IMR-90 (cell line): Measurements from ENCODE around the gene RGMA. TPM values are rescaled to one million over a fixed set of nuclear protein-coding genes. Genes with fewer than 3 reads are reported as not detected.

Experiments used
- ATAC-seq: fragments of 200-7000 bp; cut with Tn5 transposase; 2 replicates; pipeline ENCODE4 v1.9.1; 2020; ENCODE audit warnings: low read depth, mild to moderate bottlenecking, moderate library complexity
- BruUV-seq: library from RNA; stranded (reverse); fragments of 400-500 nt; replicated peaks from 2 replicates; lab custom pipeline; 2021; lab: Mats Ljungman, UMichigan
- CTCF ChIA-PET: fragments of 300-600 bp; formaldehyde crosslinking; extraction: SDS; loops from one replicate; lab custom pipeline; 2021; ENCODE audit warnings: antibody characterized with exemption; lab: Yijun Ruan, JAX
- POLR2A ChIA-PET: fragments of 300-600 bp; sonication (Branson Sonifier 250); formaldehyde crosslinking; loops from one replicate; lab custom pipeline; 2022; ENCODE audit warnings: antibody characterized with exemption; ENCODE audit not compliant: unreplicated experiment; lab: Charles Lee
- DNase-seq: peaks from one replicate; pipeline ENCODE4 v3.0.0; 2013
- H2AFZ ChIP-seq: replicated peaks from 2 replicates; pipeline ENCODE3; 2013; ENCODE audit warnings: low read length, mild to moderate bottlenecking; ENCODE audit not compliant: poor library complexity
- H2AK5ac ChIP-seq: 2 replicates; pipeline ENCODE4 v1.6.1; 2013; ENCODE audit warnings: low read depth, low read length, inconsistent platforms
- H2AK9ac ChIP-seq: replicated peaks from 2 replicates; pipeline ENCODE3; 2013; ENCODE audit warnings: mild to moderate bottlenecking, low read depth, low read length, moderate library complexity; ENCODE audit not compliant: poor library complexity
- H2BK120ac ChIP-seq: 2 replicates; pipeline ENCODE4 v1.6.1; 2013; ENCODE audit warnings: low read depth, low read length, inconsistent platforms
- H2BK15ac ChIP-seq: 3 replicates; pipeline ENCODE4 v1.6.1; 2013; ENCODE audit warnings: low read depth, low read length, inconsistent platforms
- H2BK20ac ChIP-seq: 2 replicates; pipeline ENCODE4 v1.6.1; 2013; ENCODE audit warnings: low read depth, mild to moderate bottlenecking, inconsistent platforms, low read length, moderate library complexity
- H2BK5ac ChIP-seq: 2 replicates; pipeline ENCODE4 v1.6.1; 2013; ENCODE audit warnings: mild to moderate bottlenecking, low read depth, low read length, inconsistent platforms; ENCODE audit not compliant: poor library complexity, severe bottlenecking
- H3K14ac ChIP-seq: replicated peaks from 2 replicates; pipeline ENCODE4 v1.6.1; 2013; ENCODE audit warnings: low read depth, low read length, inconsistent platforms
- H3K18ac ChIP-seq: 2 replicates; pipeline ENCODE4 v1.6.1; 2013; ENCODE audit warnings: low read depth, low read length, control low read depth
- H3K23ac ChIP-seq: 2 replicates; pipeline ENCODE4 v1.6.1; 2013; ENCODE audit warnings: low read depth, low read length, inconsistent platforms
- H3K27ac ChIP-seq: 2 replicates; pipeline ENCODE4 v1.5.1; 2013; ENCODE audit warnings: mild to moderate bottlenecking, control low read depth, low read length; ENCODE audit not compliant: insufficient read depth
- H3K27me3 ChIP-seq: 2 replicates; pipeline ENCODE4 v1.6.1; 2013; ENCODE audit warnings: low read length; ENCODE audit not compliant: control insufficient read depth, insufficient read depth
- H3K36me3 ChIP-seq: 2 replicates; pipeline ENCODE4 v1.6.1; 2013; ENCODE audit warnings: low read length, mixed read lengths; ENCODE audit not compliant: control insufficient read depth, insufficient read depth
- H3K4ac ChIP-seq: 2 replicates; pipeline ENCODE4 v1.6.1; 2013; ENCODE audit warnings: low read depth, low read length, inconsistent platforms
- H3K4me1 ChIP-seq: 2 replicates; pipeline ENCODE4 v1.6.1; 2013; ENCODE audit warnings: low read length, mixed read lengths; ENCODE audit not compliant: control insufficient read depth, insufficient read depth
- H3K4me2 ChIP-seq: 2 replicates; pipeline ENCODE4 v1.6.1; 2013; ENCODE audit warnings: low read depth, mild to moderate bottlenecking, control low read depth, low read length, moderate library complexity
- H3K4me3 ChIP-seq: 2 replicates; pipeline ENCODE4 v1.5.1; 2013; ENCODE audit warnings: low read depth, mild to moderate bottlenecking, control low read depth, low read length, moderate library complexity; ENCODE audit not compliant: insufficient read depth
- H3K56ac ChIP-seq: 2 replicates; pipeline ENCODE4 v1.6.1; 2013; ENCODE audit warnings: low read length, inconsistent platforms; ENCODE audit not compliant: insufficient read depth; ENCODE audit errors: extremely low read depth
- H3K79me1 ChIP-seq, 2 experiments: 2 replicates each; pipeline ENCODE4 v1.6.1; 2013; ENCODE audit warnings: low read length in 2 of 2, inconsistent platforms in 1 of 2, low read depth in 1 of 2
- H3K9ac ChIP-seq: 2 replicates; pipeline ENCODE4 v1.6.1; 2013; ENCODE audit warnings: low read depth, low read length, control low read depth
- H3K9me1 ChIP-seq: 2 replicates; pipeline ENCODE4 v1.6.1; 2013; ENCODE audit warnings: low read length, inconsistent platforms; ENCODE audit not compliant: insufficient read depth
- H3K9me3 ChIP-seq: 2 replicates; pipeline ENCODE4 v1.6.1; 2013; ENCODE audit warnings: low read length; ENCODE audit not compliant: control insufficient read depth, insufficient read depth
- H4K20me1 ChIP-seq: 2 replicates; pipeline ENCODE4 v1.6.1; 2013; ENCODE audit warnings: low read length, inconsistent platforms; ENCODE audit not compliant: insufficient read depth
- H4K5ac ChIP-seq: 2 replicates; pipeline ENCODE4 v1.6.1; 2013; ENCODE audit warnings: mild to moderate bottlenecking, low read depth, low read length, control low read depth
- H4K8ac ChIP-seq, 2 experiments: 2 replicates each; pipeline ENCODE4 v1.6.1; 2013; ENCODE audit warnings: low read depth in 2 of 2, low read length in 2 of 2, control low read depth in 1 of 2, inconsistent platforms in 1 of 2
- H4K91ac ChIP-seq: 2 replicates; pipeline ENCODE4 v1.6.1; 2013; ENCODE audit warnings: low read depth, low read length, inconsistent platforms; ENCODE audit not compliant: insufficient read depth
- BHLHE40 ChIP-seq: fragments of 150-350 bp; IDR thresholded peaks from 2 replicates; pipeline ENCODE4 v1.6.1; 2016; ENCODE audit warnings: mild to moderate bottlenecking, low read depth, low read length
- CEBPB ChIP-seq: IDR thresholded peaks from 2 replicates; pipeline ENCODE4 v1.6.1; 2012; ENCODE audit warnings: low read depth, low read length, improper control_type of control experiment
- CHD1 ChIP-seq: IDR thresholded peaks from 2 replicates; pipeline ENCODE4 v1.6.1; 2012; ENCODE audit warnings: low read depth, low read length, improper control_type of control experiment
- CTCF ChIP-seq: conservative IDR thresholded peaks from 2 replicates; pipeline ENCODE4 v1.5.1; 2012; ENCODE audit warnings: mild to moderate bottlenecking, low read depth, low read length, improper control_type of control experiment
- ELK1 ChIP-seq: fragments of 150-350 bp; IDR thresholded peaks from 2 replicates; pipeline ENCODE4 v1.6.1; 2016; ENCODE audit warnings: low read depth, mild to moderate bottlenecking, low read length, moderate library complexity, borderline replicate concordance
- FOS ChIP-seq: fragments of 150-350 bp; IDR thresholded peaks from 2 replicates; pipeline ENCODE4 v1.6.1; 2016; ENCODE audit warnings: low read depth, low read length
- MAZ ChIP-seq: IDR thresholded peaks from 2 replicates; pipeline ENCODE4 v1.6.1; 2012; ENCODE audit warnings: low read depth, mild to moderate bottlenecking, low read length, improper control_type of control experiment, moderate library complexity, borderline replicate concordance
- MXI1 ChIP-seq: IDR thresholded peaks from 2 replicates; pipeline ENCODE4 v1.6.1; 2012; ENCODE audit warnings: low read depth, mild to moderate bottlenecking, low read length, moderate library complexity, borderline replicate concordance
- RAD21 ChIP-seq: IDR thresholded peaks from 2 replicates; pipeline ENCODE4 v1.6.1; 2012; ENCODE audit warnings: low read length, improper control_type of control experiment
- RCOR1 ChIP-seq: IDR thresholded peaks from 2 replicates; pipeline ENCODE4 v1.6.1; 2012; ENCODE audit warnings: mild to moderate bottlenecking, low read length, improper control_type of control experiment; ENCODE audit not compliant: insufficient replicate concordance
- RFX5 ChIP-seq: IDR thresholded peaks from 2 replicates; pipeline ENCODE4 v1.8.0; 2012; ENCODE audit warnings: low read depth, mild to moderate bottlenecking, low read length, moderate library complexity
- WGBS, 2 experiments: methylation state at CpG; one replicate each; pipeline versions ENCODE4 v1.1.5 to v1.1.7; 2013; ENCODE audit warnings: missing lambda C conversion rate in 2 of 2; ENCODE audit not compliant: insufficient read length in 1 of 2; ENCODE audit errors: extremely low coverage in 2 of 2; 5-methylcytosine and 5-hydroxymethylcytosine counted together
- dilution Hi-C: fragments of 300-500 bp; cut with HindIII; formaldehyde crosslinking; loops from one replicate; pipeline ENCODE4 v1.14.3; 2018; ENCODE audit warnings: low sequenced_read_pairs; ENCODE audit not compliant: unreplicated experiment
- in situ Hi-C: fragments of 300-500 bp; cut with MboI; formaldehyde crosslinking; loops from 3 replicates; pipeline ENCODE4 v1.14.3; 2019; ENCODE audit warnings: low sequenced_read_pairs, inconsistent platforms, mixed read lengths
- intact Hi-C: fragments of 100-400 bp; cut with micrococcal nuclease; formaldehyde crosslinking; loops from 2 replicates; pipeline ENCODE4 v1.10.0; 2022
- polyA plus RNA-seq, 3 experiments: library from polyadenylated mRNA; depleted of rRNA; stranded (reverse); fragments of >200 nt; gene quantifications; 2 replicates each; pipeline ENCODE4 v1.2.3, GENCODE V29; 2012; ENCODE audit warnings: low replicate concordance in 1 of 3
- total RNA-seq: library from RNA; depleted of rRNA; stranded (reverse); fragments of >200 nt; gene quantifications from 2 replicates; pipeline ENCODE4 v1.2.3, GENCODE V29; 2012

Gene RGMA
- total and polyA plus RNA-seq, 2 of the 4 experiments (the other 2 are of a cell fraction), result 0.18 to 0.26 TPM

GRCh38 chr15:93080451-93080850 is 8.6 kb downstream of the RGMA start:
- H3K9ac ChIP-seq, result no peak overlapping the region
- dilution Hi-C loops, result no loop called here
- CTCF ChIA-PET, result no interaction called here
- H4K91ac ChIP-seq, result no peak overlapping the region
- no peak overlapping the region for H2BK120ac ChIP-seq
- H3K56ac ChIP-seq, result no peak overlapping the region
- no peaks in the 10 kb centered on the region for H3K79me1 ChIP-seq
- H2AK5ac ChIP-seq, result no peak overlapping the region
- no peaks in the 10 kb centered on the region for H3K36me3 ChIP-seq
- H2BK15ac ChIP-seq, result no peak overlapping the region
- H3K9me3 ChIP-seq, result no peaks in the 10 kb centered on the region
- H3K18ac ChIP-seq, result no peak overlapping the region
- 0% methylated on average over 1 of the region's 6 CpGs; no CpG with 5 or more reads in 1 of the 2 experiments for WGBS, 2 experiments
- no peak overlapping the region for H3K4me2 ChIP-seq
- no peak overlapping the region for H2AK9ac ChIP-seq
- peaks cover 28% of the 10 kb centered on the region for H3K27me3 ChIP-seq
- H3K27ac ChIP-seq, result no peak overlapping the region
- H2BK5ac ChIP-seq, result no peak overlapping the region
- H3K14ac ChIP-seq, result no peak overlapping the region
- no peak overlapping the region for H3K23ac ChIP-seq
- no peaks in the 10 kb centered on the region for H3K4me1 ChIP-seq
- H2AFZ ChIP-seq, result no peak overlapping the region
- POLR2A ChIA-PET, result no interaction called here
- no peak overlapping the region for H3K4me3 ChIP-seq
- no peak for DNase-seq
- no peak overlapping the region for H4K5ac ChIP-seq
- no peak overlapping the region for H2BK20ac ChIP-seq
- no peak overlapping the region for H3K4ac ChIP-seq
- no TSS peak for BruUV-seq
- TF ChIP-seq MXI1, result no peak
- TF ChIP-seq RAD21, result no peak
- no peak for TF ChIP-seq CTCF
- TF ChIP-seq BHLHE40, result no peak
- no peak for TF ChIP-seq CEBPB
- no peak for TF ChIP-seq RFX5
- TF ChIP-seq FOS, result no peak
- TF ChIP-seq MAZ, result no peak
- TF ChIP-seq RCOR1, result no peak
- no peak for TF ChIP-seq CHD1
- no peak for TF ChIP-seq ELK1
- H4K20me1 ChIP-seq, result no peaks in the 10 kb centered on the region
- no peaks in the 10 kb centered on the region for H3K9me1 ChIP-seq
- H4K8ac ChIP-seq, result no peak overlapping the region
- in situ Hi-C loops, result no loop called here
- no peak for ATAC-seq
- intact Hi-C loops, result no loop called here
